Stomach (tissue), 9 donors: Measurements from ENCODE around the gene TTC28. TPM values are rescaled to one million over a fixed set of nuclear protein-coding genes. Genes with fewer than 3 reads are reported as not detected.
A peak's percentile ranks its signal among the peaks of the same experiment; 100 is the strongest.

ENCODE experiments used
- DNase-seq, 2 donors: peaks; one replicate each; pipeline versions ENCODE4 v3.0.0 to v3.0.0-alpha.2; 2013 to 2019
- H3K27ac ChIP-seq, 5 donors: fragments of 200-600 bp in 4 of 5; sonication (generic) in 4 of 5; one replicate each; pipeline ENCODE4 v1.5.1; 2013 to 2019; ENCODE audit warnings: mild to moderate bottlenecking in 1 of 5, moderate library complexity in 1 of 5
- H3K27me3 ChIP-seq, 3 donors: fragments of 200-600 bp; sonication (generic); one replicate each; pipeline ENCODE4 v1.5.1; 2017 to 2019; ENCODE audit warnings: mixed run types in 1 of 3
- H3K36me3 ChIP-seq, 4 donors: fragments of 200-600 bp; sonication (generic); 1 replicate in 3 of 4; 2 replicates in 1 of 4; pipeline ENCODE4 v1.5.1; 2016 to 2019
- H3K4me1 ChIP-seq, 4 donors: fragments of 200-600 bp; sonication (generic); one replicate each; pipeline ENCODE4 v1.5.1; 2016 to 2019
- H3K4me3 ChIP-seq, 4 donors: fragments of 200-600 bp; sonication (generic) in 3 of 4; one replicate each; pipeline ENCODE4 v1.5.1; 2016 to 2019; ENCODE audit warnings: mild to moderate bottlenecking in 1 of 4
- H3K9me3 ChIP-seq, 4 donors: fragments of 200-600 bp; sonication (generic); one replicate each; pipeline ENCODE4 v1.5.1; 2016 to 2019
- EP300 ChIP-seq: sonication (generic); formaldehyde crosslinking; IDR thresholded peaks from one replicate; pipeline ENCODE4 v1.6.1; 2017; ENCODE audit warnings: antibody characterized with exemption
- POLR2A ChIP-seq, 4 donors: fragments of 450-650 bp; IDR thresholded peaks; one replicate each; pipeline ENCODE4 v1.6.1; 2016; ENCODE audit warnings: antibody characterized with exemption in 4 of 4, control low read depth in 2 of 4, mild to moderate bottlenecking in 1 of 4, moderate library complexity in 1 of 4
- POLR2AphosphoS5 ChIP-seq, 3 donors: sonication (generic); formaldehyde crosslinking; IDR thresholded peaks; one replicate each; pipeline ENCODE4 v1.6.1; 2016; ENCODE audit warnings: antibody characterized with exemption in 3 of 3
- WGBS, 5 donors: extraction: QIAGEN DNeasy Blood & Tissue Kit in 3 of 5; methylation state at CpG; one replicate each; pipeline versions ENCODE4 v1.1.5 to v1.1.7; 2013 to 2018; 5-methylcytosine and 5-hydroxymethylcytosine counted together
- intact Hi-C: fragments of 100-400 bp; cut with DNase I; formaldehyde crosslinking; loops from one replicate; pipeline ENCODE4 v1.15.1; 2023; ENCODE audit warnings: low total_unique reads
- polyA plus RNA-seq, 3 donors: library from polyadenylated mRNA; stranded (reverse); fragments of 200-250 nt; gene quantifications; one replicate each; pipeline ENCODE4 v1.2.3, GENCODE V29; 2013
- total RNA-seq, 5 donors: library from RNA; depleted of rRNA; stranded (reverse); fragments of >200 nt; gene quantifications; one replicate each; pipeline versions ENCODE4 v1.1.0 to v1.2.3, GENCODE V29; 2014 to 2016
- TF ChIP-seq, protein P1 (sequence below), 7 experiments: fragments of 450-650 bp in 4 of 7; fragments of 200-600 bp in 3 of 7; sonication (generic) in 3 of 7; IDR thresholded peaks; one replicate each; pipeline ENCODE4 v1.5.1; 2016 to 2019; ENCODE audit warnings: antibody characterized with exemption in 7 of 7, control low read depth in 2 of 7, mild to moderate bottlenecking in 1 of 7
- donor health status: healthy with polysubstance abuse.
- donor health status: Bipolar disorder and iron deficiency.
- donor health status: healthy.

Gene TTC28
- total and polyA plus RNA-seq, 8 donors = 1.7 to 53.4 (median 24.6) TPM

GRCh38 chr22:28027453-28028448 is 651.9 kb downstream of the TTC28 start:
- Histone ChIP-seq H3K4me3 (no peak overlapping the region), H3K27ac (peak overlapping the region in 4 of 5 donors; percentile 27 to 68 (median 66)), H3K9me3 (no peaks in the 10 kb centered on the region), H3K36me3 (no peaks in the 10 kb centered on the region), H3K27me3 (no peaks in the 10 kb centered on the region), H3K4me1 (peaks cover 29 to 40% (median 34%) of the 10 kb centered on the region in 4 donors)
- intact Hi-C loops = loop anchor here (10.0 kb wide), 1 partner anchor 567 kb away; no protein-coding TSS in a partner anchor
- peak in 1 of 2 donors; percentile 59 for DNase-seq
- TF ChIP-seq POLR2AphosphoS5 (IDR thresholded peaks at IDR 0.05) (no peak), EP300 (no peak)
- TF ChIP-seq, protein P1, sequence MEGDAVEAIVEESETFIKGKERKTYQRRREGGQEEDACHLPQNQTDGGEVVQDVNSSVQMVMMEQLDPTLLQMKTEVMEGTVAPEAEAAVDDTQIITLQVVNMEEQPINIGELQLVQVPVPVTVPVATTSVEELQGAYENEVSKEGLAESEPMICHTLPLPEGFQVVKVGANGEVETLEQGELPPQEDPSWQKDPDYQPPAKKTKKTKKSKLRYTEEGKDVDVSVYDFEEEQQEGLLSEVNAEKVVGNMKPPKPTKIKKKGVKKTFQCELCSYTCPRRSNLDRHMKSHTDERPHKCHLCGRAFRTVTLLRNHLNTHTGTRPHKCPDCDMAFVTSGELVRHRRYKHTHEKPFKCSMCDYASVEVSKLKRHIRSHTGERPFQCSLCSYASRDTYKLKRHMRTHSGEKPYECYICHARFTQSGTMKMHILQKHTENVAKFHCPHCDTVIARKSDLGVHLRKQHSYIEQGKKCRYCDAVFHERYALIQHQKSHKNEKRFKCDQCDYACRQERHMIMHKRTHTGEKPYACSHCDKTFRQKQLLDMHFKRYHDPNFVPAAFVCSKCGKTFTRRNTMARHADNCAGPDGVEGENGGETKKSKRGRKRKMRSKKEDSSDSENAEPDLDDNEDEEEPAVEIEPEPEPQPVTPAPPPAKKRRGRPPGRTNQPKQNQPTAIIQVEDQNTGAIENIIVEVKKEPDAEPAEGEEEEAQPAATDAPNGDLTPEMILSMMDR (IDR thresholded peaks at IDR 0.05) = no peak
- WGBS, 5 donors = 51 to 66% (median 63%) methylated on average over 10 to 13 of the region's 13 CpGs

DNA sequence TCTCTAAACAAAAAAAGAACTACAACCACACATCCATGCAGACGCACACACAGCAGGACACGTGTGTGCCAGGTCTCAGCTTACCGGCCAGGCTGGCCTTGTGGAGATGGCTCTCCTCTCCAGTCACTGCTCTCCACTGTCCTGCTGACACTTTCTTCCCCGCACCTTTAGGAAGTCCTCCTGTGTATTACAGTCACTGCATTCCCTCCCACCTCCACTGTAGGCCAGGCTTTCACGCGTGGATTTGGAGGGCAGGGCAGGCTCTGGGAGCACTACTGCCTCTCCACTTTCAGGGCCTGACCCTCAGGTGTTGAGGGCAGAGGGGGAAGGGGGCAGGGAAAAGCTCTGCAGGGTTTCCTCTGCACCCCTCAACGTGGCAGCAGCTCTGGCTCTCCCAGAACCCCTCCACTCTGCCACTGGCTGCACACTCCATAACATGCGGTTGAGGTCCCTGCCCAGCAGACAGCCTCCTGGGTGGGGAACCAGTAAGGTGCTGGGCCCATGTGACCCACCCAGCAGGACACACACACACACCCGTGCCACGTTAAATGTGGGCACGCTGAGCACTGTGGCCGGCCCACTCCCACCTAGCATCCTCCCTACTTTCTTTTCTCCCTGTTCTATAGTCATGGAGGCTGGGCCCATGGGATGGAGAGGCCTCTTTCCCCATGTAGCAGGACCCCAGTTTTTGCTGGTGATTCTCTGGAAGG is 653.6 kb downstream of the TTC28 start:
- WGBS, 5 donors = 87 to 99% (median 92%) methylated on average over 12 of the region's 12 CpGs
- H3K9me3 ChIP-seq = no peaks in the 10 kb centered on the region
- H3K36me3 ChIP-seq = no peaks in the 10 kb centered on the region
- TF ChIP-seq EP300 (no peak), POLR2A (IDR thresholded peaks at IDR 0.05) (no peak), POLR2AphosphoS5 (IDR thresholded peaks at IDR 0.05) (no peak)
- TF ChIP-seq, protein P1 (IDR thresholded peaks at IDR 0.05) = no peak
- H3K4me3 ChIP-seq = no peak overlapping the region
- peaks cover 31 to 44% (median 37%) of the 10 kb centered on the region in 4 donors for H3K4me1 ChIP-seq
- peak in 1 of 2 donors; percentile 10 for DNase-seq
- no peaks in the 10 kb centered on the region for H3K27me3 ChIP-seq
- intact Hi-C loops = loop anchor here (10.0 kb wide), 1 partner anchor 569 kb away; no protein-coding TSS in a partner anchor
- H3K27ac ChIP-seq = no peak overlapping the region

GRCh38 chr22:28025333-28025732 is 654.3 kb downstream of the TTC28 start:
- H3K4me3 ChIP-seq = no peak overlapping the region
- no peaks in the 10 kb centered on the region for H3K9me3 ChIP-seq
- intact Hi-C loops = loop anchor here (10.0 kb wide), 1 partner anchor 569 kb away; no protein-coding TSS in a partner anchor
- H3K27me3 ChIP-seq = no peaks in the 10 kb centered on the region
- TF ChIP-seq POLR2AphosphoS5 (IDR thresholded peaks at IDR 0.05) (no peak), EP300 (no peak), POLR2A (IDR thresholded peaks at IDR 0.05) (no peak)
- TF ChIP-seq, protein P1 (IDR thresholded peaks at IDR 0.05) = no peak
- H3K36me3 ChIP-seq = no peaks in the 10 kb centered on the region
- WGBS, 5 donors = 87 to 92% (median 89%) methylated on average over 7 of the region's 7 CpGs
- DNase-seq = peak in 1 of 2 donors; percentile 18
- no peak overlapping the region for H3K27ac ChIP-seq
- H3K4me1 ChIP-seq = peaks cover 33 to 49% (median 39%) of the 10 kb centered on the region in 4 donors

- Histone ChIP-seq H3K9me3 (no peaks in the 10 kb centered on the region), H3K27ac (no peak overlapping the region), H3K4me1 (peaks cover 28 to 48% (median 37%) of the 10 kb centered on the region in 4 donors), H3K36me3 (no peaks in the 10 kb centered on the region), H3K4me3 (no peak overlapping the region), H3K27me3 (no peaks in the 10 kb centered on the region)
- intact Hi-C loops = loop anchor here (10.0 kb wide), 1 partner anchor 570 kb away; no protein-coding TSS in a partner anchor
- TF ChIP-seq POLR2A (IDR thresholded peaks at IDR 0.05) (no peak), POLR2AphosphoS5 (IDR thresholded peaks at IDR 0.05) (no peak), EP300 (no peak)
- TF ChIP-seq, protein P1 (IDR thresholded peaks at IDR 0.05) = no peak
- DNase-seq = peak in 1 of 2 donors; percentile 11
- WGBS, 5 donors = 82 to 96% (median 87%) methylated on average over 4 of the region's 4 CpGs
Observed at GRCh38 chr22:28024422-28024888, 655.2 kb downstream of the TTC28 start.
